Sigmoid colon (tissue), 7 donors: ENCODE results near the gene ATIC. TPM values are rescaled to one million over a fixed set of nuclear protein-coding genes. Genes with fewer than 3 reads are reported as not detected.

Experiments
- DNase-seq: peaks from one replicate; pipeline ENCODE4 v3.0.0-alpha.2; 2019
- H3K27ac ChIP-seq, 4 donors: fragments of 200-600 bp; sonication (generic); one replicate each; pipeline ENCODE4 v1.5.1; 2016 to 2019; ENCODE audit warnings: mild to moderate bottlenecking in 1 of 4
- H3K27me3 ChIP-seq, 3 donors: fragments of 200-600 bp; sonication (generic); one replicate each; pipeline ENCODE4 v1.5.1; 2019; ENCODE audit warnings: mild to moderate bottlenecking in 1 of 3
- H3K36me3 ChIP-seq, 4 donors: fragments of 200-600 bp; sonication (generic); one replicate each; pipeline ENCODE4 v1.5.1; 2016 to 2019
- H3K4me1 ChIP-seq, 4 donors: fragments of 200-600 bp; sonication (generic); one replicate each; pipeline ENCODE4 v1.5.1; 2017 to 2019
- H3K4me3 ChIP-seq, 4 donors: fragments of 200-600 bp; sonication (generic); one replicate each; pipeline ENCODE4 v1.5.1; 2017 to 2019; ENCODE audit warnings: mild to moderate bottlenecking in 2 of 4, moderate library complexity in 1 of 4
- H3K9me3 ChIP-seq, 4 donors: fragments of 200-600 bp in 3 of 4; sonication (generic) in 3 of 4; one replicate each; pipeline versions ENCODE4 v1.5.1 to v1.6.1; 2013 to 2019
- CTCF ChIP-seq, 4 experiments: fragments of 450-650 bp in 3 of 4; fragments of 200-600 bp in 1 of 4; IDR thresholded peaks; one replicate each; pipeline ENCODE4 v1.5.1; 2016 to 2019; ENCODE audit warnings: antibody characterized with exemption in 4 of 4, mild to moderate bottlenecking in 3 of 4, moderate library complexity in 2 of 4
- EP300 ChIP-seq, 4 donors: sonication (generic); formaldehyde crosslinking; IDR thresholded peaks; one replicate each; pipeline ENCODE4 v1.6.1; 2017; ENCODE audit warnings: antibody characterized with exemption in 4 of 4
- POLR2A ChIP-seq, 2 donors: fragments of 450-650 bp; IDR thresholded peaks; one replicate each; pipeline ENCODE4 v1.6.1; 2016; ENCODE audit warnings: antibody characterized with exemption in 2 of 2, mild to moderate bottlenecking in 2 of 2, moderate library complexity in 2 of 2
- POLR2AphosphoS5 ChIP-seq, 4 donors: sonication (generic); formaldehyde crosslinking; IDR thresholded peaks; one replicate each; pipeline ENCODE4 v1.6.1; 2017; ENCODE audit warnings: antibody characterized with exemption in 4 of 4
- WGBS, 2 donors: extraction: QIAGEN DNeasy Blood & Tissue Kit; methylation state at CpG; one replicate each; pipeline ENCODE4 v1.1.7; 2013; 5-methylcytosine and 5-hydroxymethylcytosine counted together
- intact Hi-C: fragments of 100-400 bp; cut with DNase I; formaldehyde crosslinking; loops from one replicate; pipeline ENCODE4 v1.15.1; 2023
- polyA plus RNA-seq, 3 donors: library from polyadenylated mRNA; stranded (reverse); fragments of 200-250 nt; gene quantifications; one replicate each; pipeline ENCODE4 v1.2.3, GENCODE V29; 2013
- total RNA-seq, 4 donors: library from RNA; depleted of rRNA; stranded (reverse); fragments of >200 nt; gene quantifications; one replicate each; pipeline ENCODE4 v1.1.0, GENCODE V29; 2016
- donor health status: healthy with polysubstance abuse.
- donor health status: Bipolar disorder and iron deficiency.
- donor health status: healthy.

The ATIC gene
- total and polyA plus RNA-seq, 7 donors, result 27.0 to 116 (median 42.6) TPM

DNA sequence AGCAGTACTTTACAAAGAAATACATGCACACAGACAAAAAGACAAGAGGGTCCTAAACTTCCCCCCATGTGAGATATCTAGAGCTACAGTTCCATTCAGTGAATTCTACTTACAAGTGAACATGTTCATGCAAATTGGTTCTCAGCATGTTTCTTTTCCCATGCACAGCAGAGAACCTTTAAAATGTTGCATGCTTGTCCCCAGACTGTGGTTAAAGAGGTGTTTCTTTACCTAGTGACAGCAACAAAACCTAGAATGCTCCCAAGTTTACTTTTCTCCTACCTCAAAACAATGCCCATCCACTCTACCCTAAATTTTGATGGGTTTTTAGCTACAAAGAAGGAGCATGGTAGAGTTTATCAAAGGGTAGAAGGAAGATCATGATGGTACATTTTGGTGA is 80.3 kb downstream of the ATIC start:
- Histone ChIP-seq H3K4me3 (no peak overlapping the region), H3K27ac (no peak overlapping the region), H3K27me3 (no peaks in the 10 kb centered on the region), H3K9me3 (no peaks in the 10 kb centered on the region), H3K4me1 (peaks cover 0 to 14% (median 8%) of the 10 kb centered on the region in 4 donors), H3K36me3 (peaks cover 32 to 100% (median 75%) of the 10 kb centered on the region in 4 donors)
- intact Hi-C loops, result no loop called here
- TF ChIP-seq EP300 (IDR thresholded peaks at IDR 0.05) (no peak), CTCF (IDR thresholded peaks at IDR 0.05) (no peak), POLR2AphosphoS5 (IDR thresholded peaks at IDR 0.05) (no peak), POLR2A (IDR thresholded peaks at IDR 0.05) (no peak)
- no peak for DNase-seq

- Histone ChIP-seq H3K36me3 (peaks cover 34 to 100% (median 75%) of the 10 kb centered on the region in 4 donors), H3K4me3 (no peak overlapping the region), H3K27ac (peak overlapping the region in 2 of 4 donors; percentile 3 to 16), H3K27me3 (no peaks in the 10 kb centered on the region), H3K4me1 (peaks cover 0 to 20% (median 14%) of the 10 kb centered on the region in 4 donors), H3K9me3 (no peaks in the 10 kb centered on the region)
- 96 to 97% methylated on average over 12 of the region's 12 CpGs for WGBS, 2 donors
- intact Hi-C loops, result no loop called here
- DNase-seq, result no peak
- no peak for TF ChIP-seq EP300 (IDR thresholded peaks at IDR 0.05)
- no peak for TF ChIP-seq POLR2A (IDR thresholded peaks at IDR 0.05)
- no peak for TF ChIP-seq CTCF (IDR thresholded peaks at IDR 0.05)
- peak in 1 of 4 donors; percentile 11 for TF ChIP-seq POLR2AphosphoS5 (IDR thresholded peaks at IDR 0.05)
These were observed 80.9 kb downstream of the ATIC start for GRCh38 chr2:215392687-215393270.

DNA sequence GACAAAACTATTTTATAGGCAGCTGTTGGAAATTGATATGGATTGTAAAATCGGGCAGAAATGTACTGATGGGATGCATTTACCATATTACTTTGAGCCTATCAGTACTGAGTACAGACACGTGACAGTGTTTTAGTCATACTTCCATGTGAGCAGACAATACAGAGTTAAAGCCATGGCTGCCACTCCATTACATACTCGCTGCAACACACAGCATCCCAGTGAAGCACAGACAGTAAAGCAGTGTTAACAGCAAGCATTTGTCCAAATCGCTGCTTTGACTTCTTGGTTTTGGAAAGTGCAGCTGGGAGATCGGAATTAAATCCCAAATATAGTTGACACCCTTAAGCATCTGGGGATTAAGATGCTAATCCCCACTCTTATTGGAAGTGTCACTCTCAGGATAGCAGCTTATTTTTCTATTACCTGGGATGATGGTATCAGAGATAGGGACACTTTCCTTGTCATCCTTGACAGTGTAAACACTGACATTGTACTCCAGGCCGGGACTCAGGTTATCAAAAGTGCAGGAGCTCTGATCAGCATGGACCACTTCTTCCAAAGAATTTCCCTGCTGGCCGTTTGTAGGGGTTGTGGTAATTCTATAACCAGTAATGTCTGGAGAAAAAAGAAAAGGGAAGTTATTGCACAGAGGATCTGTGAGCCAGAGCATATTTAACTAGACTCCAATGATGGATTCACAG is 82.4 kb downstream of the ATIC start:
- intact Hi-C loops, result no loop called here
- no peaks in the 10 kb centered on the region for H3K27me3 ChIP-seq
- no peak overlapping the region for H3K4me3 ChIP-seq
- H3K36me3 ChIP-seq, result peaks cover 39 to 100% (median 76%) of the 10 kb centered on the region in 4 donors
- DNase-seq, result no peak
- no peak for TF ChIP-seq POLR2AphosphoS5 (IDR thresholded peaks at IDR 0.05)
- TF ChIP-seq CTCF (IDR thresholded peaks at IDR 0.05), result no peak
- TF ChIP-seq EP300 (IDR thresholded peaks at IDR 0.05), result no peak
- no peak for TF ChIP-seq POLR2A (IDR thresholded peaks at IDR 0.05)
- WGBS, 2 donors, result 77 to 81% methylated on average over 7 of the region's 7 CpGs
- peaks cover 0 to 33% (median 29%) of the 10 kb centered on the region in 4 donors for H3K4me1 ChIP-seq
- H3K9me3 ChIP-seq, result no peaks in the 10 kb centered on the region
- peak overlapping the region in 3 of 4 donors; percentile 6 to 73 (median 47) for H3K27ac ChIP-seq

- peaks cover 0 to 41% (median 35%) of the 10 kb centered on the region in 4 donors for H3K4me1 ChIP-seq
- DNase-seq, result no peak
- peak overlapping the region; percentile 47 to 73 (median 56) for H3K27ac ChIP-seq
- intact Hi-C loops, result loop anchor here (5.0 kb wide), 1 partner anchor 36 kb away; no protein-coding TSS in a partner anchor
- peaks cover 34 to 94% (median 65%) of the 10 kb centered on the region in 4 donors for H3K36me3 ChIP-seq
- TF ChIP-seq EP300 (IDR thresholded peaks at IDR 0.05) (no peak), CTCF (IDR thresholded peaks at IDR 0.05) (no peak), POLR2AphosphoS5 (IDR thresholded peaks at IDR 0.05) (no peak), POLR2A (IDR thresholded peaks at IDR 0.05) (no peak)
- H3K27me3 ChIP-seq, result no peaks in the 10 kb centered on the region
- H3K4me3 ChIP-seq, result no peak overlapping the region
- no peaks in the 10 kb centered on the region for H3K9me3 ChIP-seq
- WGBS, 2 donors, result 66 to 79% methylated on average over 5 of the region's 5 CpGs
These were observed 84.0 kb downstream of the ATIC start for GRCh38 chr2:215395687-215396460.
